Left hindlimb (tissue), 1 donor: Measurements from ENCODE around the gene C10orf143.

Experiments
- DNase-seq: peaks from one replicate; pipeline ENCODE4 v3.0.0-alpha.2; 2018

C10orf143 gene

GRCh38 chr10:130052193-130052592, 58.4 kb downstream of the C10orf143 start:
- no peak for DNase-seq

GRCh38 chr10:130050721-130051120, 59.9 kb downstream of the C10orf143 start:
- DNase-seq: no peak

GRCh38 chr10:130049987-130050386, 60.6 kb downstream of the C10orf143 start:
- no peak for DNase-seq

DNA sequence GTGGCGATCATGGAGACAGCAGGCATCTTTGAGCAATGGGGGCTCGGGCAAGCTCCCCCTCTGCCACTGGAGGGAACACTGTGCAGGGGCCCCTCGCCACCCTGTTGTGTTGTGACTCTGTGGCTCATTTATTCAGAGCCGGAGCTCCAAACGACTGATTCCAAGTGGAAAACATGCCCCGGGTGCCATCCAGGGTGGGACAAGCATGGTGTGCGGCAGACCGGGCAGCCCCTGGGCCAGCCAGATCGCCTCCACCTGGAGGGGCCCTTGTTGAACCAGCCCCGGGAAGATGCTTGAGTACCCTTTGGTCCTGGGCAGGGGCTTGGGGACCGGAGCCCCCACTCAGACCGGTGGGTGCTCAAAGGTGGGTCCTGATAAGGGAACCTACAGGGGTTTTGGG, 61.4 kb downstream of the C10orf143 start:
- DNase-seq: no peak

DNA sequence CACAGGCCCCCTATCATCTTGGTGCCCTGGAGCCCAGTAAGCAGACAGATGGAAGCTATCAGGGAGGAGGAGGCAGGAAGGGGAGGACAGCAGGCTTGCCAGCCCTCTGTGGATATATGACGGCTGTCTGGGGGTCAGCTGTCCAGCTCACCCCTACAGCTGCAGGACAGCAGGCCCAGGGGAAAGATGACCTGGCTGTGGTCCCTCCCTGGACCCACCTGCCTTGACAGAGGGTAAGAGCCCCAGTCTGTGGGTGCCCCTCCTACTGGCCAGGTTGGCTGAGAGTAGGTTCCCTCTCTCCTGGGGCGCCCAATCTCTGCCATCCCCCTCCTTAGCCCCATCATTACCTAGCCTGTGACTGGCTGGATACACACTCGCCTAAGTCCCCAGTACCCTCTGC, 62.5 kb downstream of the C10orf143 start:
- DNase-seq: no peak

DNA sequence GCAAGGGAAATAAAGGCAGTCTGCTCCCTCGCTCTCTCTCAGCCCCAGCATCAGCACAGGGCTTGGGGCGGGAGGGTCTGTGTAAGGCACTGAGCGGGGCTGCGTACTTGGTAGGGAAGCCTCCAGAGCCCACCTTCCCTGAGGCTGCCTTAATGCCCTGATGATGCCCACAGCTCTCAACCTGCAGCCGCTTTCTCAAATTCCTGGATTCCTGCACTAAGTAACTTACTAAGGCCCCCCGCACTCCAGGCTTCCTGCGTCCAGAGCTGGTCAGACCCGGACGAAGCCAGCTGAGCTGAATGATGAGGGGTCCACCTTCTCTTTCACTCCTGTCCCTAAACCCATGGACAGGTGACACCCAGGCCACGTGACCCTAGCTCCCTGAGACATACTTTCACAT, 63.3 kb downstream of the C10orf143 start:
- no peak for DNase-seq

GRCh38 chr10:130046591-130046990, 64.0 kb downstream of the C10orf143 start:
- no peak for DNase-seq

GRCh38 chr10:130045801-130046321, 64.8 kb downstream of the C10orf143 start:
- no peak for DNase-seq

GRCh38 chr10:130045091-130045652, 65.5 kb downstream of the C10orf143 start:
- no peak for DNase-seq

- DNase-seq: no peak
Observed at GRCh38 chr10:130044067-130045061, 66.3 kb downstream of the C10orf143 start.

- DNase-seq: no peak
Observed at GRCh38 chr10:130043491-130043890, 67.1 kb downstream of the C10orf143 start.

- no peak for DNase-seq
Observed at GRCh38 chr10:130042381-130042780, 68.2 kb downstream of the C10orf143 start.

- DNase-seq: no peak
Observed at GRCh38 chr10:130041451-130042371, 68.9 kb downstream of the C10orf143 start.

GRCh38 chr10:130040817-130041330, 69.8 kb downstream of the C10orf143 start:
- no peak for DNase-seq

- no peak for DNase-seq
Observed at GRCh38 chr10:130040351-130040750, 70.3 kb downstream of the C10orf143 start.

GRCh38 chr10:130039141-130039540, 71.5 kb downstream of the C10orf143 start:
- DNase-seq: no peak

- DNase-seq: no peak
Observed at GRCh38 chr10:130038611-130039109, 72.0 kb downstream of the C10orf143 start.

- no peak for DNase-seq
Observed at GRCh38 chr10:130038019-130038555, 72.5 kb downstream of the C10orf143 start.

GRCh38 chr10:130037169-130037661, 73.4 kb downstream of the C10orf143 start:
- DNase-seq: no peak

DNA sequence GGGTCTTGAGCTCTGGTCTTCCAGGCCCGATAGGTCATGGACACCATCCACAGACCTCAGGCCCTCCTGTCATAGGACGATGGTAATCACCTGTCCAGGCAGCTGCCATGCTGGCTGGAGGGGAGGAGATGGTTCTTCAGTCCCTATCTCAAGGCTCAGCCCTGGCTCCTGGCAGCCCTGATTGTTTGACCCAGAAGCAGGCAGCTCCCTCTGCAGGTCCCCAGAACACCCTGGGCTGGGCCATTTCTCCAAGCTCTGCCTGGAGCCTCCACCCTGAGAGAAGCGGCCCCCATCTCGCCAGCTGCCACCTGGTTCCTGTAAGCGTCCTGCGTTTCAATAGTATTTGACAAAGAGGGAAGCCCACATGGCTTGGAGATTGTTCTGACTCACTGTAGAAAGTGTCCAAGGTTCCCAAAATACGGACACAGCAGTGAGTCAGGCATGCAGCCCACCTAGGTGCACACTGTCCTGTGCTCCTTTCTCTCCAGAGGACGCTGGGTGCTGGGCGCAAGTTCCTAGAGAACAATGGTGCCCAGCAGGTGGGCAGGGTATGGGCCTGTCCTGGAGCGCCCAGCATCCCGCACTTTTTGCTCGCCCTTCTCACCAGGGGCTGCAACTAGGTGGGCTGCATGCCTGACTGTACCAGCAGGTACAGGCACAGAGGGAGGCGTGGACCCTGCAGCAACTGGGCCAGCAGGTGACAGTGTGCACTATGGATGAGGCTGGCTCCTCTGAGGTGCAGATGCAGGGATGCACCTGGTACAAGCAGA, 74.1 kb downstream of the C10orf143 start:
- DNase-seq: no peak

DNA sequence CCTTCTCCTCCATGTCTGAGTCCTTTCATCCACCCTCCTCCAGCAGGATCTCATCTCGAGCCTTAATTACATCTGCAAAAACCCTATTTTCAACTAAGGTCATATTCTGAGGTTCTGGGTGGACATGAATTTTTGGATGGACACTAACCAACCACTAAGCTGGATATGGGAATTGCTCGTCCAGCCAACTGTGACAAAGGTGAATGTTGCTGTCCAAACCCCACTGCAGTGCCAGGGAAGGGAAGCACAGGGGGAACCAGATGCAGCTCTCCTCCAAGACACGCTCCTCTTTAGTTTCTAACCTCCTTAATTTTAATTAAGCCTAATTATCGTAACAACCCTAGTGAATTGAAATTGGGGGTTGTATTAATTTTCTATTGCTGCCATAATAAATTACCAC, 81.4 kb downstream of the C10orf143 start:
- DNase-seq: no peak
